HepG2 (cell line): ENCODE results near the gene CARS1. TPM values are rescaled to one million over a fixed set of nuclear protein-coding genes. Genes with fewer than 3 reads are reported as not detected.

Experiments
- ATAC-seq: fragments of 200-7000 bp; cut with Tn5 transposase; 3 replicates; pipeline ENCODE4 v1.9.1; 2020; ENCODE audit warnings: mild to moderate bottlenecking, moderate library complexity
- BruUV-seq: library from RNA; stranded (reverse); fragments of 400-500 nt; replicated peaks from 2 replicates; lab custom pipeline; 2021; lab: Mats Ljungman, UMichigan
- CTCF ChIA-PET: fragments of 300-600 bp; formaldehyde crosslinking; extraction: SDS; loops from one replicate; lab custom pipeline; 2021; ENCODE audit warnings: low total read pairs, inconsistent platforms, low intra/inter-chr PET ratio; lab: Yijun Ruan, JAX
- POLR2A ChIA-PET: fragments of 350-600 bp; sonication (Branson Sonifier 250); formaldehyde crosslinking; loops from one replicate; lab custom pipeline; 2020; ENCODE audit warnings: antibody characterized with exemption, inconsistent platforms; lab: Yijun Ruan, JAX
- DNase-seq: peaks from one replicate; pipeline ENCODE4 v3.0.0-alpha.2; 2015; ENCODE audit warnings: low spot score
- FAIRE-seq: peaks from 3 replicates; lab custom pipeline; 2011; peaks lifted over from hg19 to GRCh38; lab: Jason Lieb, UNC
- H2AFZ ChIP-seq: one replicate; pipeline ENCODE4 v1.6.1; 2011; ENCODE audit warnings: low read length, inconsistent platforms
- H3K27ac ChIP-seq: fragments of 300-600 bp; 3 replicates; pipeline ENCODE4 v1.8.0; 2011; ENCODE audit warnings: mixed run types, mild to moderate bottlenecking, mixed read lengths, low read length, inconsistent platforms; ENCODE audit not compliant: insufficient read depth; ENCODE audit errors: extremely low read length
- H3K27me3 ChIP-seq, 2 experiments: fragments of 200-600 bp in 1 of 2; 2 replicates in 1 of 2; 3 replicates in 1 of 2; pipeline versions ENCODE4 v1.6.0 to v1.8.0; 2011; ENCODE audit warnings: low read length in 2 of 2, mild to moderate bottlenecking in 2 of 2, moderate library complexity in 2 of 2, inconsistent platforms in 1 of 2; ENCODE audit not compliant: insufficient read depth in 2 of 2, control insufficient read depth in 1 of 2
- H3K36me3 ChIP-seq, 2 experiments: fragments of 200-600 bp in 1 of 2; replicated peaks in 1 of 2; 2 replicates in 1 of 2; 3 replicates in 1 of 2; pipeline versions ENCODE4 v1.5.1 to v1.8.0; 2011; ENCODE audit warnings: low read length in 2 of 2, inconsistent platforms in 1 of 2; ENCODE audit not compliant: insufficient read depth in 2 of 2, control insufficient read depth in 1 of 2
- H3K4me1 ChIP-seq: 2 replicates; pipeline ENCODE4 v1.5.1; 2012; ENCODE audit warnings: low read length, inconsistent platforms; ENCODE audit not compliant: insufficient read depth
- H3K4me2 ChIP-seq: 2 replicates; pipeline ENCODE4 v1.6.0; 2011; ENCODE audit warnings: low read depth, low read length, inconsistent platforms
- H3K4me3 ChIP-seq, 3 experiments: fragments of 200-600 bp in 1 of 3; sonication (generic), shearing (Covaris generic) in 1 of 3; replicated peaks in 1 of 3; 2 replicates each; pipeline ENCODE4 v1.5.1; 2011 to 2016; ENCODE audit warnings: low read length in 3 of 3, inconsistent platforms in 2 of 3, low read depth in 2 of 3, mild to moderate bottlenecking in 2 of 3, control low read depth in 1 of 3, mixed read lengths in 1 of 3; ENCODE audit not compliant: insufficient read depth in 1 of 3
- H3K79me2 ChIP-seq: one replicate; pipeline ENCODE4 v1.6.1; 2011; ENCODE audit warnings: low read length, inconsistent platforms; ENCODE audit not compliant: insufficient read depth
- H3K9ac ChIP-seq: 2 replicates; pipeline ENCODE4 v1.6.0; 2011; ENCODE audit warnings: mild to moderate bottlenecking, low read depth, low read length, inconsistent platforms; ENCODE audit not compliant: insufficient read depth
- H3K9me3 ChIP-seq: 2 replicates; pipeline ENCODE4 v1.5.1; 2012; ENCODE audit warnings: mild to moderate bottlenecking, low read length
- H4K20me1 ChIP-seq: 2 replicates; pipeline ENCODE4 v1.6.0; 2011; ENCODE audit warnings: inconsistent platforms, mild to moderate bottlenecking, low read length, moderate library complexity; ENCODE audit not compliant: insufficient read depth
- CTCF ChIP-seq: sonication (generic); formaldehyde crosslinking; IDR thresholded peaks from 2 replicates; pipeline ENCODE4 v1.5.0; 2020; ENCODE audit warnings: mild to moderate bottlenecking, missing genetic modification reagents, moderate library complexity
- ETV6 ChIP-seq: sonication (generic); formaldehyde crosslinking; conservative IDR thresholded peaks from 2 replicates; pipeline ENCODE4 v1.4.0; 2020; ENCODE audit warnings: missing genetic modification reagents
- HBP1 ChIP-seq: IDR thresholded peaks from 2 replicates; pipeline ENCODE4 v1.6.1; 2016; ENCODE audit warnings: low read depth, control low read depth
- MAFF ChIP-seq: IDR thresholded peaks from 2 replicates; pipeline ENCODE4 v1.6.1; 2011; ENCODE audit warnings: low read depth, low read length, improper control_type of control experiment
- SPEN ChIP-seq: sonication (generic); formaldehyde crosslinking; IDR thresholded peaks from 2 replicates; pipeline ENCODE4 v1.5.1; 2020; ENCODE audit warnings: low read depth, mild to moderate bottlenecking, missing genetic modification reagents
- STAG1 ChIP-seq: sonication (generic); formaldehyde crosslinking; IDR thresholded peaks from 2 replicates; pipeline ENCODE4 v1.4.0; 2020; ENCODE audit warnings: missing genetic modification reagents
- THAP9 ChIP-seq: sonication (generic); formaldehyde crosslinking; IDR thresholded peaks from 2 replicates; pipeline ENCODE4; 2020; ENCODE audit warnings: missing genetic modification reagents, mild to moderate bottlenecking, borderline replicate concordance
- ZBTB38 ChIP-seq: sonication (generic); formaldehyde crosslinking; IDR thresholded peaks from 2 replicates; pipeline ENCODE4 v1.5.1; 2020; ENCODE audit warnings: mild to moderate bottlenecking, missing genetic modification reagents
- ZFX ChIP-seq: sonication (generic); formaldehyde crosslinking; IDR thresholded peaks from 2 replicates; pipeline ENCODE4 v1.4.0; 2020; ENCODE audit warnings: mild to moderate bottlenecking, low read depth, missing genetic modification reagents, moderate library complexity
- ZKSCAN1 ChIP-seq: fragments of 150-350 bp; IDR thresholded peaks from 2 replicates; pipeline ENCODE4 v1.6.1; 2014; ENCODE audit warnings: low read length
- ZNF160 ChIP-seq: sonication (generic); formaldehyde crosslinking; IDR thresholded peaks from 2 replicates; pipeline ENCODE4 v1.8.0; 2022; ENCODE audit warnings: mild to moderate bottlenecking, inconsistent platforms, missing genetic modification reagents
- WGBS: methylation state at CpG from one replicate; pipeline ENCODE4 v1.1.6; 2017; ENCODE audit warnings: low lambda C conversion rate; 5-methylcytosine and 5-hydroxymethylcytosine counted together
- in situ Hi-C: cut with HindIII; loops from 2 replicates; pipeline ENCODE4 v1.10.0; 2017; ENCODE audit warnings: low pct_unique_long_range_greater_than_20kb; ENCODE audit not compliant: extremely low pct_ligation_motif_present
- intact Hi-C: fragments of 100-400 bp; cut with micrococcal nuclease; formaldehyde crosslinking; loops from one replicate; pipeline ENCODE4 v1.10.0; 2022; ENCODE audit not compliant: unreplicated experiment
- polyA plus RNA-seq, 8 experiments: library from polyadenylated mRNA; depleted of rRNA in 3 of 8; stranded (reverse) in 7 of 8; unstranded in 1 of 8; fragments of >200 nt; fragmentation: Illumina TruSeq in 4 of 8; extraction: Trizol in 4 of 8; gene quantifications; 2 replicates each; pipeline versions ENCODE4 v1.2.1 to v1.2.3, GENCODE V29; 2011 to 2016; ENCODE audit warnings: low read depth in 4 of 8, missing spikeins in 1 of 8, mixed read lengths in 1 of 8; ENCODE audit not compliant: insufficient read depth in 1 of 8
- total RNA-seq, 5 experiments: library from RNA; depleted of rRNA; stranded (reverse); fragments of >200 nt; fragmentation: Illumina TruSeq; extraction: Trizol; gene quantifications; 2 replicates each; pipeline ENCODE4 v1.2.3, GENCODE V29; 2016; ENCODE audit warnings: low read depth in 1 of 5
- TF ChIP-seq, protein P1 (sequence below): sonication (generic); formaldehyde crosslinking; IDR thresholded peaks from 2 replicates; pipeline ENCODE4 v1.4.0; 2020; ENCODE audit warnings: missing genetic modification reagents
- TF ChIP-seq, protein P2 (sequence below): sonication (generic); formaldehyde crosslinking; conservative IDR thresholded peaks from 2 replicates; pipeline ENCODE4 v1.4.0; 2020; ENCODE audit warnings: missing genetic modification reagents

CARS1 gene
- total and polyA plus RNA-seq, 2 of the 13 experiments (the other 11 are each of a cell fraction or from before 2014, with no cell fraction given): 33.8 to 47.0 TPM

- Histone ChIP-seq H3K27ac (no peak overlapping the region), H3K4me2 (no peak overlapping the region), H3K27me3 (no peaks in the 10 kb centered on the region), H3K4me1 (no peaks in the 10 kb centered on the region), H3K4me3 (no peak overlapping the region), H2AFZ (no peak overlapping the region), H4K20me1 (peaks cover 7% of the 10 kb centered on the region; the same call in 1 of the 2 replicates), H3K9ac (no peak overlapping the region), H3K79me2 (no peaks in the 10 kb centered on the region), H3K36me3 (peaks cover 28 to 80% of the 10 kb centered on the region in 2 experiments; a peak in 4 of 5 replicates), H3K9me3 (no peaks in the 10 kb centered on the region)
- in situ Hi-C loops: loop anchor here (10.0 kb wide), 1 partner anchor 178 kb away; the partner anchor contains the start of gene MRGPRG
- no peak for FAIRE-seq
- DNase-seq: peak; percentile 66
- ChIA-PET POLR2A (no interaction called here), CTCF (interaction anchor here (1.4 to 4.7 kb wide), 3 partner anchors 53 to 180 kb away, joined by 3 to 53 read pairs (median 5); no protein-coding TSS in a partner anchor)
- no TSS peak for BruUV-seq
- peak; percentile 96 for ATAC-seq
- 72% methylated on average over 23 of the region's 24 CpGs for WGBS
- intact Hi-C loops: loop anchor here (1.0 kb wide), 2 partner anchors 50 to 54 kb away; no protein-coding TSS in a partner anchor
- TF ChIP-seq HBP1 (CRISPR knock-in tag) (no peak), ZKSCAN1 (peak; percentile 35; the same call in 1 of the 2 replicates), CTCF (CRISPR knock-in tag) (peak; percentile 85), ETV6 (CRISPR knock-in tag) (no peak), THAP9 (0 out of 2 replicates have a peak, but pooled peaks have one; percentile 22), ZBTB38 (CRISPR knock-in tag) (0 out of 2 replicates have a peak, but pooled peaks have one; percentile 35), ZNF160 (CRISPR knock-in tag) (no peak), SPEN (peak; percentile 38; the same call in 1 of the 2 replicates), STAG1 (CRISPR knock-in tag) (peak; percentile 92), ZFX (CRISPR knock-in tag) (peak; percentile 30; the same call in 1 of the 2 replicates), MAFF (0 out of 2 replicates have a peak, but pooled peaks have one; percentile 18)
- TF ChIP-seq, protein P1, sequence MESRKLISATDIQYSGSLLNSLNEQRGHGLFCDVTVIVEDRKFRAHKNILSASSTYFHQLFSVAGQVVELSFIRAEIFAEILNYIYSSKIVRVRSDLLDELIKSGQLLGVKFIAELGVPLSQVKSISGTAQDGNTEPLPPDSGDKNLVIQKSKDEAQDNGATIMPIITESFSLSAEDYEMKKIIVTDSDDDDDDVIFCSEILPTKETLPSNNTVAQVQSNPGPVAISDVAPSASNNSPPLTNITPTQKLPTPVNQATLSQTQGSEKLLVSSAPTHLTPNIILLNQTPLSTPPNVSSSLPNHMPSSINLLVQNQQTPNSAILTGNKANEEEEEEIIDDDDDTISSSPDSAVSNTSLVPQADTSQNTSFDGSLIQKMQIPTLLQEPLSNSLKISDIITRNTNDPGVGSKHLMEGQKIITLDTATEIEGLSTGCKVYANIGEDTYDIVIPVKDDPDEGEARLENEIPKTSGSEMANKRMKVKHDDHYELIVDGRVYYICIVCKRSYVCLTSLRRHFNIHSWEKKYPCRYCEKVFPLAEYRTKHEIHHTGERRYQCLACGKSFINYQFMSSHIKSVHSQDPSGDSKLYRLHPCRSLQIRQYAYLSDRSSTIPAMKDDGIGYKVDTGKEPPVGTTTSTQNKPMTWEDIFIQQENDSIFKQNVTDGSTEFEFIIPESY: peak; percentile 95
- TF ChIP-seq, protein P2, sequence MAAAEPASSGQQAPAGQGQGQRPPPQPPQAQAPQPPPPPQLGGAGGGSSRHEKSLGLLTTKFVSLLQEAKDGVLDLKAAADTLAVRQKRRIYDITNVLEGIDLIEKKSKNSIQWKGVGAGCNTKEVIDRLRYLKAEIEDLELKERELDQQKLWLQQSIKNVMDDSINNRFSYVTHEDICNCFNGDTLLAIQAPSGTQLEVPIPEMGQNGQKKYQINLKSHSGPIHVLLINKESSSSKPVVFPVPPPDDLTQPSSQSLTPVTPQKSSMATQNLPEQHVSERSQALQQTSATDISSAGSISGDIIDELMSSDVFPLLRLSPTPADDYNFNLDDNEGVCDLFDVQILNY (CRISPR knock-in tag): no peak
These were observed 19.9 kb downstream of the CARS1 start for GRCh38 chr11:3037040-3037944.
